Measurements from ENCODE around the gene NFIC.

The NFIC gene

DNA sequence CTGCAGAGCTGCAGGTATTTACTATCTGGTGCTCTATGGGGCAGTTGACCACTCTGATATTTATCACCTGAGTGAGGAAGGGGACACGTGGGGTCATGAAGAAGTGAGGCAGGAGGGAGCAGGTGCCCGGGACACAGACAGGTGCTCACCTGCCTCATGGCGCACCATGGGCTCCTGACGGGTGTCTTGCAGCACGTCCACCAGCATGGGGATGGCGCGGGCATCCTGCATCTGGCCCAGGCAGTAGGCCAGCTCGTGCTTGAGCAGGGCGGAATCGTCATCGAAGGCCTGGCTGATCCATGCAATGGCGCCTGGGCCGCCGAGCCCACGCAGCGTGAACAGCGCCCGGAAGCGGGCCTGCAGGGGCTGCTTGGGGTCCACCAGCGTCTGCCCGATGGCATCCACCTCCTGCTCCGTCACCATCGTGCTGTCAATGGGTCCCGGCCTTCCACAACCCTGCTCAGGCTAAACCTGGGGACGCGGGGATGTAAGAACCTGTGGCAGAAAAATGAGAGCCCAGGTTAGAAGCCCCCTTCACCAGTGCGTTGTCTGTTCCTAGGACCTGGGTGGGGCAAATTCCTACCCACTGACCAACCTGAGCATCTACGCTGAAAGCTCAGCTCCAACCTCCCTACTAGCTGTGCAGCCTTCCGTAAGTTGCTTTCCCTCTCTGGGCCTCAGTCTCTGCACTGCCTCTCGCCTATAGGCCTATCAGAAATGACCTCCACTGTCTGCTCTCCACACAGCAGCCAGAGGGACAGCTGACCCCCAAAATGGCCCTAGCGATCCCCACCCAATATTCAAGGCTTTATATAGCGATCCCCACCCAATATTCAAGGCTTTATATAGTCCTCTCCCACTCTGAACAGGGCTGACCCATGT, 130.2 kb downstream of the NFIC start:
- no peak for ATAC-seq
- no peak for TF ChIP-seq BACH2 (CRISPR knock-in tag; IDR thresholded peaks at IDR 0.05; ENCODE audit: borderline replicate concordance)
- no peak for TF ChIP-seq CSDC2 (CRISPR knock-in tag; IDR thresholded peaks at IDR 0.05)
- no peak for TF ChIP-seq SNAI2 (CRISPR knock-in tag; IDR thresholded peaks at IDR 0.05)
- TF ChIP-seq ZFP3 (CRISPR knock-in tag; IDR thresholded peaks at IDR 0.05), result no peak
- no peak for TF ChIP-seq RARB (CRISPR knock-in tag; IDR thresholded peaks at IDR 0.05)
- TF ChIP-seq, protein P1, sequence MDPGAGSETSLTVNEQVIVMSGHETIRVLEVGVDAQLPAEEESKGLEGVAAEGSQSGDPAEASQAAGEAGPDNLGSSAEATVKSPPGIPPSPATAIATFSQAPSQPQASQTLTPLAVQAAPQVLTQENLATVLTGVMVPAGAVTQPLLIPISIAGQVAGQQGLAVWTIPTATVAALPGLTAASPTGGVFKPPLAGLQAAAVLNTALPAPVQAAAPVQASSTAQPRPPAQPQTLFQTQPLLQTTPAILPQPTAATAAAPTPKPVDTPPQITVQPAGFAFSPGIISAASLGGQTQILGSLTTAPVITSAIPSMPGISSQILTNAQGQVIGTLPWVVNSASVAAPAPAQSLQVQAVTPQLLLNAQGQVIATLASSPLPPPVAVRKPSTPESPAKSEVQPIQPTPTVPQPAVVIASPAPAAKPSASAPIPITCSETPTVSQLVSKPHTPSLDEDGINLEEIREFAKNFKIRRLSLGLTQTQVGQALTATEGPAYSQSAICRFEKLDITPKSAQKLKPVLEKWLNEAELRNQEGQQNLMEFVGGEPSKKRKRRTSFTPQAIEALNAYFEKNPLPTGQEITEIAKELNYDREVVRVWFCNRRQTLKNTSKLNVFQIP (CRISPR knock-in tag; IDR thresholded peaks at IDR 0.05; ENCODE audit: borderline replicate concordance, low read depth), result no peak
- TF ChIP-seq, protein P2, sequence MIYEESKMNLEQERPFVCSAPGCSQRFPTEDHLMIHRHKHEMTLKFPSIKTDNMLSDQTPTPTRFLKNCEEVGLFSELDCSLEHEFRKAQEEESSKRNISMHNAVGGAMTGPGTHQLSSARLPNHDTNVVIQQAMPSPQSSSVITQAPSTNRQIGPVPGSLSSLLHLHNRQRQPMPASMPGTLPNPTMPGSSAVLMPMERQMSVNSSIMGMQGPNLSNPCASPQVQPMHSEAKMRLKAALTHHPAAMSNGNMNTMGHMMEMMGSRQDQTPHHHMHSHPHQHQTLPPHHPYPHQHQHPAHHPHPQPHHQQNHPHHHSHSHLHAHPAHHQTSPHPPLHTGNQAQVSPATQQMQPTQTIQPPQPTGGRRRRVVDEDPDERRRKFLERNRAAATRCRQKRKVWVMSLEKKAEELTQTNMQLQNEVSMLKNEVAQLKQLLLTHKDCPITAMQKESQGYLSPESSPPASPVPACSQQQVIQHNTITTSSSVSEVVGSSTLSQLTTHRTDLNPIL (CRISPR knock-in tag; IDR thresholded peaks at IDR 0.05; ENCODE audit: low read depth), result no peak
- TF ChIP-seq GLIS3 (CRISPR knock-in tag; IDR thresholded peaks at IDR 0.05), result no peak
- TF ChIP-seq ZFP30 (CRISPR knock-in tag; IDR thresholded peaks at IDR 0.05), result no peak
- no peak for TF ChIP-seq ESRRG (CRISPR knock-in tag; IDR thresholded peaks at IDR 0.05)
- TF ChIP-seq ARNTL (CRISPR knock-in tag; IDR thresholded peaks at IDR 0.05; ENCODE audit: borderline replicate concordance, low read depth), result no peak
- TF ChIP-seq PPARA (CRISPR knock-in tag; IDR thresholded peaks at IDR 0.05; ENCODE audit: borderline replicate concordance), result no peak
- no peak for TF ChIP-seq ZC3H10 (CRISPR knock-in tag; IDR thresholded peaks at IDR 0.05)
- TF ChIP-seq, protein P3, sequence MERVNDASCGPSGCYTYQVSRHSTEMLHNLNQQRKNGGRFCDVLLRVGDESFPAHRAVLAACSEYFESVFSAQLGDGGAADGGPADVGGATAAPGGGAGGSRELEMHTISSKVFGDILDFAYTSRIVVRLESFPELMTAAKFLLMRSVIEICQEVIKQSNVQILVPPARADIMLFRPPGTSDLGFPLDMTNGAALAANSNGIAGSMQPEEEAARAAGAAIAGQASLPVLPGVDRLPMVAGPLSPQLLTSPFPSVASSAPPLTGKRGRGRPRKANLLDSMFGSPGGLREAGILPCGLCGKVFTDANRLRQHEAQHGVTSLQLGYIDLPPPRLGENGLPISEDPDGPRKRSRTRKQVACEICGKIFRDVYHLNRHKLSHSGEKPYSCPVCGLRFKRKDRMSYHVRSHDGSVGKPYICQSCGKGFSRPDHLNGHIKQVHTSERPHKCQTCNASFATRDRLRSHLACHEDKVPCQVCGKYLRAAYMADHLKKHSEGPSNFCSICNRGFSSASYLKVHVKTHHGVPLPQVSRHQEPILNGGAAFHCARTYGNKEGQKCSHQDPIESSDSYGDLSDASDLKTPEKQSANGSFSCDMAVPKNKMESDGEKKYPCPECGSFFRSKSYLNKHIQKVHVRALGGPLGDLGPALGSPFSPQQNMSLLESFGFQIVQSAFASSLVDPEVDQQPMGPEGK (CRISPR knock-in tag; IDR thresholded peaks at IDR 0.05; ENCODE audit: borderline replicate concordance), result no peak
- TF ChIP-seq OSR1 (CRISPR knock-in tag; IDR thresholded peaks at IDR 0.05), result no peak

DNA sequence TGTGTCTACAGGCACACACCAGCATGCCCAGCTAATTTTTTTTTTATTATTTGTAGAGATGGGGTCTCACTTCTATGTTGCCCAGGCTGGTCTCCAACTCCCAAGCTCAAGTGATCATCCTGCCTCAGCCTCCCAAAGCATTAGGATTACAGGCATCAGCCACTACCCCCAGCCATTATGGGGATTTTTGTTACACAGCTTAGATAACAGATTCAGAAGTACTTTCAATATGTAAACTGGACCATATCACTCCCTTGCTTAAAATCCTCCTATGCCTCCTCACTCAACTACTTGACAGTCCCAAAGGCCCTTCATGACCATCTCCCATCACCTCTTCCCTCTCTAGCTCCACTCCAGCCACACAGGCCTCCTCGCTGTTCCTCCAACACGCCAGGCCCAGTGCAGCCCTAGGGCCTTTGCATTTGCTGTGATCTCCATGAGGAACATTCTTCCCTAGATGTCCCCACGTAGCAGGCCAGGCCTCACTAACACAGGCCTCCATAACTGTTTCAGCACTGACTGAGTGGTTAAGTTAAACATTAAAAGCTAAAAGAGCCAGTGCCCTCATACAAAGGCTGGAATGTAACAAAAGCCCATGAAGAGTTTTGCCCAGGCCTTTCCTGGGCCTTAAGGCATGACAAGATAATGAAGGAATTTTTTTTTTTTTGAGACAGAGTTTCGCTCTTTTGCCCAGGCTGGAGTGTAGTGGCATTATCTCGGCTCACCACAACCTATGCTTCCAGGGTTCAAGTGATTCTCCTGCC, 131.6 kb downstream of the NFIC start:
- no peak for TF ChIP-seq ZNF70 (CRISPR knock-in tag; IDR thresholded peaks at IDR 0.05)
- no peak for TF ChIP-seq OSR1 (CRISPR knock-in tag; IDR thresholded peaks at IDR 0.05)
- TF ChIP-seq RARB (CRISPR knock-in tag; IDR thresholded peaks at IDR 0.05), result no peak
- no peak for TF ChIP-seq ISL1 (CRISPR knock-in tag; IDR thresholded peaks at IDR 0.05)
- TF ChIP-seq, protein P4, sequence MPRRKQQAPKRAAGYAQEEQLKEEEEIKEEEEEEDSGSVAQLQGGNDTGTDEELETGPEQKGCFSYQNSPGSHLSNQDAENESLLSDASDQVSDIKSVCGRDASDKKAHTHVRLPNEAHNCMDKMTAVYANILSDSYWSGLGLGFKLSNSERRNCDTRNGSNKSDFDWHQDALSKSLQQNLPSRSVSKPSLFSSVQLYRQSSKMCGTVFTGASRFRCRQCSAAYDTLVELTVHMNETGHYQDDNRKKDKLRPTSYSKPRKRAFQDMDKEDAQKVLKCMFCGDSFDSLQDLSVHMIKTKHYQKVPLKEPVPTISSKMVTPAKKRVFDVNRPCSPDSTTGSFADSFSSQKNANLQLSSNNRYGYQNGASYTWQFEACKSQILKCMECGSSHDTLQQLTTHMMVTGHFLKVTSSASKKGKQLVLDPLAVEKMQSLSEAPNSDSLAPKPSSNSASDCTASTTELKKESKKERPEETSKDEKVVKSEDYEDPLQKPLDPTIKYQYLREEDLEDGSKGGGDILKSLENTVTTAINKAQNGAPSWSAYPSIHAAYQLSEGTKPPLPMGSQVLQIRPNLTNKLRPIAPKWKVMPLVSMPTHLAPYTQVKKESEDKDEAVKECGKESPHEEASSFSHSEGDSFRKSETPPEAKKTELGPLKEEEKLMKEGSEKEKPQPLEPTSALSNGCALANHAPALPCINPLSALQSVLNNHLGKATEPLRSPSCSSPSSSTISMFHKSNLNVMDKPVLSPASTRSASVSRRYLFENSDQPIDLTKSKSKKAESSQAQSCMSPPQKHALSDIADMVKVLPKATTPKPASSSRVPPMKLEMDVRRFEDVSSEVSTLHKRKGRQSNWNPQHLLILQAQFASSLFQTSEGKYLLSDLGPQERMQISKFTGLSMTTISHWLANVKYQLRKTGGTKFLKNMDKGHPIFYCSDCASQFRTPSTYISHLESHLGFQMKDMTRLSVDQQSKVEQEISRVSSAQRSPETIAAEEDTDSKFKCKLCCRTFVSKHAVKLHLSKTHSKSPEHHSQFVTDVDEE (CRISPR knock-in tag; IDR thresholded peaks at IDR 0.05), result no peak
- no peak for TF ChIP-seq SNAI2 (CRISPR knock-in tag; IDR thresholded peaks at IDR 0.05)
- TF ChIP-seq ZNF8 (CRISPR knock-in tag; IDR thresholded peaks at IDR 0.05), result no peak
- no peak for TF ChIP-seq BACH2 (CRISPR knock-in tag; IDR thresholded peaks at IDR 0.05; ENCODE audit: borderline replicate concordance)
- TF ChIP-seq ZFP30 (CRISPR knock-in tag; IDR thresholded peaks at IDR 0.05), result no peak
- no peak for TF ChIP-seq ZNF565 (CRISPR knock-in tag; conservative IDR thresholded peaks at IDR 0.05; ENCODE audit: low read depth)
- TF ChIP-seq, protein P2 (CRISPR knock-in tag; IDR thresholded peaks at IDR 0.05; ENCODE audit: low read depth), result no peak
- no peak for TF ChIP-seq TCF4 (CRISPR knock-in tag; IDR thresholded peaks at IDR 0.05; ENCODE audit: borderline replicate concordance)
- no peak for TF ChIP-seq TOX (CRISPR knock-in tag; IDR thresholded peaks at IDR 0.05; ENCODE audit: borderline replicate concordance)
- TF ChIP-seq ESRRG (CRISPR knock-in tag; IDR thresholded peaks at IDR 0.05), result no peak
- TF ChIP-seq ARNTL (CRISPR knock-in tag; IDR thresholded peaks at IDR 0.05; ENCODE audit: borderline replicate concordance, low read depth), result no peak
- TF ChIP-seq CSDC2 (CRISPR knock-in tag; IDR thresholded peaks at IDR 0.05), result no peak
- ATAC-seq, result no peak
